Duodenal mucosa (tissue), 2 donors: ENCODE results near the gene CDH2.

ENCODE experiments used
- H3K27ac ChIP-seq: one replicate; pipeline ENCODE4 v1.7.0; 2013; ENCODE audit warnings: low read depth, low read length
- H3K27me3 ChIP-seq, 2 donors: one replicate each; pipeline ENCODE4 v1.7.0; 2013; ENCODE audit warnings: low read length in 2 of 2, control low read depth in 1 of 2; ENCODE audit not compliant: insufficient read depth in 2 of 2, control insufficient read depth in 1 of 2
- H3K36me3 ChIP-seq, 2 donors: one replicate each; pipeline ENCODE4 v1.7.0; 2013; ENCODE audit warnings: low read length in 2 of 2, control low read depth in 1 of 2; ENCODE audit not compliant: insufficient read depth in 2 of 2, control insufficient read depth in 1 of 2
- H3K4me1 ChIP-seq, 2 donors: one replicate each; pipeline ENCODE4 v1.7.0; 2013; ENCODE audit warnings: low read length in 2 of 2, control low read depth in 1 of 2; ENCODE audit not compliant: insufficient read depth in 2 of 2, control insufficient read depth in 1 of 2
- H3K4me3 ChIP-seq, 2 donors: one replicate each; pipeline ENCODE4 v1.7.0; 2013; ENCODE audit warnings: low read length in 2 of 2, low read depth in 1 of 2
- H3K9ac ChIP-seq, 2 donors: one replicate each; pipeline ENCODE4 v1.7.0; 2013; ENCODE audit warnings: low read length in 2 of 2, low read depth in 1 of 2
- H3K9me3 ChIP-seq, 2 donors: one replicate each; pipeline ENCODE4 v1.7.0; 2013; ENCODE audit warnings: low read length in 2 of 2, control low read depth in 1 of 2; ENCODE audit not compliant: control insufficient read depth in 1 of 2

CDH2 gene

GRCh38 chr18:28039078-28039477 lies 137.9 kb downstream of the CDH2 start:
- no peak overlapping the region for H3K4me3 ChIP-seq
- H3K4me1 ChIP-seq, result no peaks in the 10 kb centered on the region
- no peak overlapping the region for H3K9ac ChIP-seq
- no peaks in the 10 kb centered on the region for H3K36me3 ChIP-seq
- H3K27me3 ChIP-seq, result no peaks in the 10 kb centered on the region
- H3K27ac ChIP-seq, result no peak overlapping the region
- H3K9me3 ChIP-seq, result no peaks in the 10 kb centered on the region

- no peaks in the 10 kb centered on the region for H3K36me3 ChIP-seq
- H3K4me1 ChIP-seq, result no peaks in the 10 kb centered on the region
- no peak overlapping the region for H3K9ac ChIP-seq
- H3K27me3 ChIP-seq, result no peaks in the 10 kb centered on the region
- no peak overlapping the region for H3K4me3 ChIP-seq
- H3K27ac ChIP-seq, result no peak overlapping the region
- no peaks in the 10 kb centered on the region for H3K9me3 ChIP-seq
Measured at GRCh38 chr18:28036488-28036887, 140.4 kb downstream of the CDH2 start.

- Histone ChIP-seq H3K27me3 (no peaks in the 10 kb centered on the region), H3K27ac (no peak overlapping the region), H3K9me3 (no peaks in the 10 kb centered on the region), H3K36me3 (no peaks in the 10 kb centered on the region), H3K4me1 (no peaks in the 10 kb centered on the region), H3K9ac (no peak overlapping the region), H3K4me3 (no peak overlapping the region)
Measured at GRCh38 chr18:28034567-28034966, 142.4 kb downstream of the CDH2 start.

- Histone ChIP-seq H3K27me3 (no peaks in the 10 kb centered on the region), H3K4me1 (no peaks in the 10 kb centered on the region), H3K9ac (no peak overlapping the region), H3K9me3 (no peaks in the 10 kb centered on the region), H3K36me3 (no peaks in the 10 kb centered on the region), H3K27ac (no peak overlapping the region), H3K4me3 (no peak overlapping the region)
Measured at GRCh38 chr18:28032177-28032576, 144.8 kb downstream of the CDH2 start.

GRCh38 chr18:28030458-28030857 lies 146.5 kb downstream of the CDH2 start:
- H3K27me3 ChIP-seq, result no peaks in the 10 kb centered on the region
- H3K4me3 ChIP-seq, result no peak overlapping the region
- H3K9ac ChIP-seq, result no peak overlapping the region
- no peaks in the 10 kb centered on the region for H3K4me1 ChIP-seq
- no peaks in the 10 kb centered on the region for H3K9me3 ChIP-seq
- no peak overlapping the region for H3K27ac ChIP-seq
- no peaks in the 10 kb centered on the region for H3K36me3 ChIP-seq

GRCh38 chr18:28027755-28028154 lies 149.2 kb downstream of the CDH2 start:
- Histone ChIP-seq H3K9ac (no peak overlapping the region), H3K27ac (no peak overlapping the region), H3K27me3 (no peaks in the 10 kb centered on the region), H3K4me3 (no peak overlapping the region), H3K36me3 (no peaks in the 10 kb centered on the region), H3K9me3 (no peaks in the 10 kb centered on the region), H3K4me1 (no peaks in the 10 kb centered on the region)

- no peaks in the 10 kb centered on the region for H3K27me3 ChIP-seq
- H3K4me1 ChIP-seq, result no peaks in the 10 kb centered on the region
- no peaks in the 10 kb centered on the region for H3K9me3 ChIP-seq
- no peak overlapping the region for H3K9ac ChIP-seq
- no peak overlapping the region for H3K27ac ChIP-seq
- H3K36me3 ChIP-seq, result no peaks in the 10 kb centered on the region
- H3K4me3 ChIP-seq, result no peak overlapping the region
Measured at GRCh38 chr18:28019425-28020108, 157.4 kb downstream of the CDH2 start.

GRCh38 chr18:28018351-28018750 lies 158.6 kb downstream of the CDH2 start:
- no peaks in the 10 kb centered on the region for H3K27me3 ChIP-seq
- H3K4me1 ChIP-seq, result no peaks in the 10 kb centered on the region
- no peaks in the 10 kb centered on the region for H3K9me3 ChIP-seq
- H3K9ac ChIP-seq, result no peak overlapping the region
- H3K36me3 ChIP-seq, result no peaks in the 10 kb centered on the region
- H3K4me3 ChIP-seq, result no peak overlapping the region
- no peak overlapping the region for H3K27ac ChIP-seq

GRCh38 chr18:28015671-28016070 lies 161.3 kb downstream of the CDH2 start:
- no peaks in the 10 kb centered on the region for H3K4me1 ChIP-seq
- no peak overlapping the region for H3K9ac ChIP-seq
- H3K4me3 ChIP-seq, result no peak overlapping the region
- no peaks in the 10 kb centered on the region for H3K27me3 ChIP-seq
- no peaks in the 10 kb centered on the region for H3K9me3 ChIP-seq
- H3K36me3 ChIP-seq, result no peaks in the 10 kb centered on the region
- no peak overlapping the region for H3K27ac ChIP-seq

GRCh38 chr18:28013066-28013465 lies 163.9 kb downstream of the CDH2 start:
- Histone ChIP-seq H3K4me1 (no peaks in the 10 kb centered on the region), H3K27ac (no peak overlapping the region), H3K36me3 (no peaks in the 10 kb centered on the region), H3K9ac (no peak overlapping the region), H3K9me3 (no peaks in the 10 kb centered on the region), H3K4me3 (no peak overlapping the region), H3K27me3 (no peaks in the 10 kb centered on the region)

- Histone ChIP-seq H3K4me1 (no peaks in the 10 kb centered on the region), H3K27me3 (no peaks in the 10 kb centered on the region), H3K9ac (no peak overlapping the region)
Measured at GRCh38 chr18:28012336-28012735, 164.6 kb downstream of the CDH2 start.

More at GRCh38 chr18:28012336-28012735, 164.6 kb downstream of the CDH2 start:
- Histone ChIP-seq H3K4me3 (no peak overlapping the region), H3K27ac (no peak overlapping the region), H3K36me3 (no peaks in the 10 kb centered on the region), H3K9me3 (no peaks in the 10 kb centered on the region)
